NCI-H2227 (cell line): Measurements from ENCODE around the gene FOXD4L6.
"Not testable (repeated sequence)": the region's sequence is repeated elsewhere in the genome, so short reads cannot be mapped to it uniquely, and the experiment has no call there.

ENCODE experiments used
- DNase-seq: peaks from one replicate; lab custom pipeline; 2025; ENCODE audit not compliant: unreplicated experiment; lab: John Stamatoyannopoulos, UW

FOXD4L6 gene

DNA sequence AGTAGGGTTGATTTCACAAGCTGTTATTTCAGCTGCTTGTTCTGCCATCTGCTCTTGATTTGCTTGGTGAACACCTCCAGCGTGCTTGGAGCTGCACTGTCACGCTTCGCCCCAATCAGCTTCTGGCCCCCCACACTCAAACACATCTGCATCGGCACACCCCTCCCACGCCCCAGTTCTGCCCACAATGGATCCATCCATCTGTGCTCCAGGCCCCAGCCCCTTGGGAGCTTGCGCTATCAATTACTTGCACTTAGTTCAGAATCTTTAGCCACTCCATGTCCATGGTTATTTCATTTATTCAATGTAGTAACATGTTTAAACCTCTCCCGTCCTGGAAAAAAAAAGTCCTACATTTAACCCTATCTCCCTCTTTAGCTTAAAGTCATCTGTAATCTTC is 28.0 kb downstream of the FOXD4L6 start:
- not testable (repeated sequence) for DNase-seq

GRCh38 chr9:41098759-41099158 is 29.7 kb downstream of the FOXD4L6 start:
- DNase-seq: not testable (repeated sequence)

GRCh38 chr9:41095060-41095459 is 33.4 kb downstream of the FOXD4L6 start:
- not testable (repeated sequence) for DNase-seq

- not testable (repeated sequence) for DNase-seq
Observed at GRCh38 chr9:41094010-41094773, 34.3 kb downstream of the FOXD4L6 start.

- not testable (repeated sequence) for DNase-seq
Observed at GRCh38 chr9:41090922-41091321, 37.6 kb downstream of the FOXD4L6 start.

GRCh38 chr9:41090386-41090785 is 38.1 kb downstream of the FOXD4L6 start:
- not testable (repeated sequence) for DNase-seq

GRCh38 chr9:41088450-41089059 is 39.9 kb downstream of the FOXD4L6 start:
- not testable (repeated sequence) for DNase-seq

DNA sequence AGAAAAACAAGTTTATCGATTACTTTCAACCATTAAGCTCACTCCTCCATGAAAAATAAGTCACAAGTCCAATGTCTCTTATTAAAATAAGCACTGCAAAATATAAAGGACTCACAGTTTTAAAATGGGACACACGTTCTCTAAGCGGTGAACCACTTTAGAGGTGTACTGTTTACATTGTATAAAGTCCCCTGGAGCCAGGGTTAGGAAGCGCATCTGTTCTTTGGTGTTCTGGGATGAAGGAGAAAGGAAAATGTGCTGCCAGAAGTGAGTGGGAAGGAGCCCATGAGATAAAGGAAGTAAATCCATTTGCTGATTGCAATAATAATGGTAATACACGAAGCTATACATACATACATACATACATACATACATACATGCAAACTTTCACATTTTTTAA is 40.6 kb downstream of the FOXD4L6 start:
- DNase-seq: not testable (repeated sequence)

DNA sequence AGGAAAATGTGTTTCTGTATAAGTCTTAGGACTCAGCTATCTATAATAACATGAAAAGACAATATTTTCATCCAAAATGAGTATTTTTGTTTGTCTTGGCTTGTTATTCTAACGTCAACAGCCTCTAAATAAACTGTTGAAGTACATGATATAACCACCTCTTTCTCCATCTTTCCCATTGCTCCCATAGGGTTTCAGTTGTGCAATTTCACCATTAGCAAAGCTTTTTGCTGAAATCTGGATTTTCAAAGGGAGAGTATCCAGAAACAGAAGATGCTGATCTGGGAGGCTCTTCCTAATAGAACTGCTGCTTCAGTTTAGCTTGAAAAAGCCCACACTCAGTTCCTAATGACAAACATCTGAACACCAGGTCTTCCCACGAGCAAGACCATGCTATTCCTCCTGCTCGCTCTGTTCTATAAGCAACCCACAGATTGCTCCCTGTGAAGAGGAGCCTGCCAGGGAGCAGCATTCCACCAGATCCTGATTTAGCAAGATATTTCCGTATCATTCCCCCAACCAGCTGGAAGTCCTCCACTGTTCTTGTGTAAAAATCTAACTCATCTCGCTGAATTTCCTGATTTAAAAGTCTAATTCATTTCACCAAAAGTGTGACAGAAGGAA is 41.2 kb downstream of the FOXD4L6 start:
- DNase-seq: not testable (repeated sequence)

- not testable (repeated sequence) for DNase-seq
Observed at GRCh38 chr9:41086685-41087084, 41.8 kb downstream of the FOXD4L6 start.

DNA sequence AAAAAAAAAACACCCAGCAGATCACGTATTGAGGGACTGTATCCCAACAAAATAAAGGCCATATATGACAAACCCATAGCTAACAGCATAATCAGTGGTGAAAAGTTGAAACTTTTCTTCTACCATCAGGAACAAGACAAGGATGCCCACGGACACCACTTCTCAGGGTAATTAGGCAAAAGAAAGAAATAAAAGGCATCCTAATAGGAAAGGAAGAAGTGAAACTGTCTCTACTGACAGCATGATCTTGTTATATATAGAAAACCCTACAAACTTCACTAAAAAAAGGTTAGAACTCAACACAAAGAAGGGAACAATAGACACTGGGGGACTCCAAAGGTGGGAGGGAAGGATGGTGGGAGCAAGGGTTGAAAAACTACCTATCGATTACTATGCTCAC is 42.3 kb downstream of the FOXD4L6 start:
- DNase-seq: not testable (repeated sequence)

- DNase-seq: not testable (repeated sequence)
Observed at GRCh38 chr9:41082358-41082757, 46.1 kb downstream of the FOXD4L6 start.

- DNase-seq: not testable (repeated sequence)
Observed at GRCh38 chr9:41079464-41079863, 49.0 kb downstream of the FOXD4L6 start.

DNA sequence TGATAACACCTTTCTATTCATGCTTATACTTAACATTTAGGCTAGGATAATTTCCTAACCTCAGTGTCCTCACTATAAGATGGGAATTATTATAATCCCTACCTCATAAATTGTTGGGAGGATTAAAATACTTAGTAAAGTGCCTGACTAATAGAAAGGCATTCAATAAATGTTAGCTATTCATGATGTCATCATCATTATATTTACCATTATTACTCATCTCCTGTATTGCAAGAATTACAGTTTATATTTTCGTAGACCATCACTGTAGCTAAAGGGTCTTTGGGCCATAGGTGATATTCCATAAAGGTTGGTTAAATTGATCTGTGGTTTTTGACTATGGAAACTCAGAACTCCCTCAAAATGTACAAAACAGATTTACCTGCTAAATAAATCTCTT is 50.9 kb downstream of the FOXD4L6 start:
- DNase-seq: not testable (repeated sequence)
